BLaER1 treated with 17β-estradiol and CSF1 and Interleukin-3, amounts not matched to agents 10 nM and 100 nM (cell line): ENCODE results near the gene KIAA1549.

Experiments
- H3K27ac ChIP-seq, 11 experiments: shearing (Covaris generic); formaldehyde crosslinking; 2 replicates each; pipeline ENCODE4 v1.8.1; 2022
- H3K27me3 ChIP-seq, 11 experiments: shearing (Covaris generic); formaldehyde crosslinking; 2 replicates each; pipeline ENCODE4 v1.8.1; 2022
- H3K36me3 ChIP-seq, 11 experiments: shearing (Covaris generic); formaldehyde crosslinking; 2 replicates each; pipeline ENCODE4 v1.8.1; 2022
- H3K4me1 ChIP-seq, 10 experiments: shearing (Covaris generic); formaldehyde crosslinking; 2 replicates each; pipeline ENCODE4 v1.8.1; 2022
- H3K4me2 ChIP-seq, 11 experiments: shearing (Covaris generic); formaldehyde crosslinking; 2 replicates each; pipeline ENCODE4 v1.8.1; 2022
- H3K4me3 ChIP-seq, 10 experiments: shearing (Covaris generic); formaldehyde crosslinking; 2 replicates each; pipeline ENCODE4 v1.8.1; 2022
- H3K9ac ChIP-seq, 11 experiments: shearing (Covaris generic); formaldehyde crosslinking; 2 replicates each; pipeline ENCODE4 v1.8.1; 2022
- H3K9me3 ChIP-seq, 11 experiments: shearing (Covaris generic); formaldehyde crosslinking; replicated peaks in 1 of 11; 2 replicates each; pipeline ENCODE4 v1.8.1; 2022
- H4K20me1 ChIP-seq, 11 experiments: shearing (Covaris generic); formaldehyde crosslinking; 2 replicates each; pipeline ENCODE4 v1.8.1; 2022
- Cebpa-rat ChIP-seq, 11 experiments: shearing (Covaris generic); IDR thresholded peaks; 2 replicates each; pipeline ENCODE4 v1.8.1; 2022

KIAA1549 gene

DNA sequence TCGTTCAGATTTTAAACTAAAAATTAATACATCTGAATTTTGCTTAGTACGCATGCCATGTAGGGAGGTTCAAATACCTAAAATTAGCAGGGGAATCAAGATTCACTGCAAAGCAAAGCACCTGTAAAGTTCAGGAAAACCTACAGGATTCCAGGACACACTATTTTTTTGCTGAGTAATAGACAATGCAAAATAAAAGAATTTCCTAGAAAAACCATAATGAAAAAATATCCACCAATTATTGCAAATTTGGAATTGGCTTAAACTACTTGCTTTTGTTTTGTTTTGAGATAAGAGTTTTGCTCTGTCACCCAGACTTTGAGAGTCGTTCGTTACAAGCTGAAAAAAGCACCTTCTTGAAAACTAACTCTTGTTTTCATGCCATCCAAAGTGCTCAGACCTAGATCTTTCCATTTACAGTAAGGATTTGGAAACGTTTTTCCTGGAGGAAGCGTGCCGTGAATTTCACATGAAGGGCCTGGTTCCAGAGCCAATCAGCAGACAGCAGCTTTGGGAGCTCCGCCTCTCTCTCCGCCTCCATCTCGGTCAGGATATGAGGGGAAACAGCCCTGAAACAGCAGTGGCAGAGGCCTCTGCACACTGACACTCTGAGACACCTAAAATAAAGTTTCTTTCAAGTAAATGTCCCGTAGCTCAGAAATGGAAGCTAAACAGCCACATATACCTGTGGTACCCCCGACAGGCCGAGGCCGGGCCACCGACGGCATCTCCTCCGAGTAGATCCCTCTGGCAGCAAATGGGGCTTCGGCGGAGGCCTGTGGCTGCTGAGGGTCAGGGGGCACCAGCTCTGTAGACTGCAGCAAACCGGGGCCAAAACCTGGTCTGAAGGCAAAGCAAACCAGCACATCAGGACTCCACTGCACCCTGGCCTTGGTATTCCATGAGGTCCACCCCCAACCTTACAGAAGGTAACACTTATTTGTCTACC, 137.3 kb downstream of the KIAA1549 start:
- H3K4me3 ChIP-seq = no peak overlapping the region
- no peak for TF ChIP-seq Cebpa-rat (IDR thresholded peaks at IDR 0.05)
- no peak overlapping the region for H3K4me2 ChIP-seq
- H3K9me3 ChIP-seq = peaks cover 0 to 7% (median 0%) of the 10 kb centered on the region in 11 experiments; a peak in 1 of 22 replicates
- no peaks in the 10 kb centered on the region for H3K27me3 ChIP-seq
- peaks cover 13 to 54% (median 29%) of the 10 kb centered on the region in 11 experiments for H3K36me3 ChIP-seq
- H3K9ac ChIP-seq = no peak overlapping the region
- H4K20me1 ChIP-seq = no peaks in the 10 kb centered on the region
- H3K27ac ChIP-seq = no peak overlapping the region
- no peaks in the 10 kb centered on the region for H3K4me1 ChIP-seq

DNA sequence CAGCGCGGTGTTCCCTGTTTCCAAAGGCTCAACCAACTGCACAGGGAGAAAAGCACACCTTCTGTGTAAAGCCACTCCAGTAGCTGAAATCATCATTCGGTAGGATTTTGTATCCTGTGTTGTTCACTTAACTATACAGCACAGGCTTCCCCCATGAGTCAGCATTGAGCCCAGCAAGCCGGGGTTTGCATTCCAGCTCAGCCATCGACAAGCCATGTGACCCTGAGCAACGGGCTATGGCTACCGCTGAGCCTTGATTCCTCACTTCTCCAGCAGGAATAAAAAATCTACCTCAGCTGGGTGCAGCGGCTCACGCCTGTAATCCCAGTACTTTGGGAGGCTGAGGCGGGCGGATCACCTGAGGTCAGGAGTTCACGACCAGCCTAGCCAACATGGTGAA, 139.1 kb downstream of the KIAA1549 start:
- H3K4me3 ChIP-seq = no peak overlapping the region
- H3K27me3 ChIP-seq = no peaks in the 10 kb centered on the region
- no peak overlapping the region for H3K4me2 ChIP-seq
- H3K9ac ChIP-seq = no peak overlapping the region
- peaks cover 20 to 67% (median 41%) of the 10 kb centered on the region in 11 experiments for H3K36me3 ChIP-seq
- H3K27ac ChIP-seq = no peak overlapping the region
- no peaks in the 10 kb centered on the region; a peak in 2 of 20 replicates for H3K4me1 ChIP-seq
- no peaks in the 10 kb centered on the region for H4K20me1 ChIP-seq
- H3K9me3 ChIP-seq = peaks cover 0 to 7% (median 0%) of the 10 kb centered on the region in 11 experiments; a peak in 1 of 22 replicates
- no peak for TF ChIP-seq Cebpa-rat (IDR thresholded peaks at IDR 0.05)

DNA sequence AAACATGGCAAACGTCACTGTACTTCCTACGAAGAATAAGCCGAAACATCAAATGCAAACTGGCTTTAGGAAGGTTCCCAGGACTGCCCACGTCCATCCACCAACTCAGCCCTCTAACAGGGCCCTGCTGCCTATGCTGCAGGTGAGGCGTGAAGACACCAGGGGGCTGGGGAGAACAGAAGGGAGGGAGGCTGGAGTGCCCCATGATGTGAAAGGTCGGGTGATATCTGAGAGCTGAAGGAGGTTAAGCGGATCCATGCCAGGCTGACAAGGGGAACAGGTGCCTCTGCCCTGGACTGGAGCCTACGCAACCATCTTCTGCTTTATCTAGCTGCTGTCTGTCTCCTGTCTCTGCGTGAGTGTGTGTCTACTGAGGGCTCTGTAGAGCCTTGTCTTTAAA, 143.0 kb downstream of the KIAA1549 start:
- H3K4me3 ChIP-seq = no peak overlapping the region
- TF ChIP-seq Cebpa-rat (IDR thresholded peaks at IDR 0.05) = no peak
- peaks cover 9 to 15% (median 12%) of the 10 kb centered on the region in 10 experiments; a peak in 19 of 20 replicates for H3K4me1 ChIP-seq
- no peaks in the 10 kb centered on the region for H4K20me1 ChIP-seq
- H3K36me3 ChIP-seq = peaks cover 15 to 70% (median 44%) of the 10 kb centered on the region in 11 experiments; a peak in 21 of 22 replicates
- no peak overlapping the region for H3K4me2 ChIP-seq
- no peaks in the 10 kb centered on the region for H3K27me3 ChIP-seq
- no peaks in the 10 kb centered on the region; a peak in 1 of 22 replicates for H3K9me3 ChIP-seq
- no peak overlapping the region for H3K27ac ChIP-seq
- no peak overlapping the region for H3K9ac ChIP-seq

DNA sequence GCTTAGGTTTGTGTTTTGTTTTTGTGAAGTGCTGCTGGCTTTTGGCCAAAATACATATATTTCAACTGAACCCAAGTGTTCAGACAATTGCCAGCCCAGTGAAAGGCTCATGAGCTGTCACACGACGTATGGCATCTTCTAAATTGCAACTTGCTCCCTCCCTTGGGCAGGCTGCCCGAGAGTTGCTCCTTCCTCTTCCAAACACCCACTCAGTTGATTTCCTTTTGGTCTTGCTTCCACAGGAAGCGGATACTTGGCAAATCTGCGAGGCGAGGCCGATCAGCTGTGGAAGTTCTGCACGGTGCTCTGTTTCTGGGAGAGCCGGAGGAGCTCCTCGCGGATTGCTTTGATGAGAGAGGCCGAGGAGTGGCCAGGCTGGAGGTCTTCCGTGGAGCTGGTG, 143.6 kb downstream of the KIAA1549 start:
- peaks cover 9 to 18% (median 14%) of the 10 kb centered on the region in 10 experiments; a peak in 19 of 20 replicates for H3K4me1 ChIP-seq
- H3K36me3 ChIP-seq = peaks cover 15 to 70% (median 40%) of the 10 kb centered on the region in 11 experiments; a peak in 21 of 22 replicates
- H3K9me3 ChIP-seq = no peaks in the 10 kb centered on the region; a peak in 1 of 22 replicates
- H3K27me3 ChIP-seq = no peaks in the 10 kb centered on the region
- no peak overlapping the region for H3K27ac ChIP-seq
- H4K20me1 ChIP-seq = no peaks in the 10 kb centered on the region
- no peak for TF ChIP-seq Cebpa-rat (IDR thresholded peaks at IDR 0.05)
- H3K4me2 ChIP-seq = peak overlapping the region in 1 of 11 experiments; percentile 21; a peak in 1 of 22 replicates
- no peak overlapping the region for H3K9ac ChIP-seq
- H3K4me3 ChIP-seq = no peak overlapping the region

DNA sequence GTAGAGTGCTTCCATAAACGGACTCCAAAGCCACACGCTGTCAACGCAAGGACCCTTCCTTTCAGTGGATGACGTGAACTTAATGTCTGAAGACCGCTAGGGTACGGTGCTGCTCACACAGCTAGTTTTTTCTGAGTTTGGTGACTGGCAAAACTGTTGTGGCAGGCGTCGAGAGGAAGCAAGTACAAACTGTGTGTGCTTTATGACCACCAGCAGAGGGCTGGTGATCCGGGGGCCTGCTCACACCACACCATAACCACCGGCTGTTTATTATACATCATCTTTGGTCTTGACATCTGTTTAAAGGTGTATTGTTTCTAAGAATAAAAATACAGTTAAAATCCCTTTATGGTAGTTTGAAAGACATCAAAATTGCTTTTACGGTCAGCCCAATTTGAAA, 146.1 kb downstream of the KIAA1549 start:
- Histone ChIP-seq H4K20me1 (no peaks in the 10 kb centered on the region), H3K9ac (no peak overlapping the region), H3K9me3 (no peaks in the 10 kb centered on the region), H3K4me2 (no peak overlapping the region), H3K4me1 (peaks cover 9 to 18% (median 14%) of the 10 kb centered on the region in 10 experiments; a peak in 19 of 20 replicates), H3K36me3 (peaks cover 7 to 45% (median 28%) of the 10 kb centered on the region in 11 experiments; a peak in 21 of 22 replicates), H3K27ac (no peak overlapping the region), H3K27me3 (no peaks in the 10 kb centered on the region), H3K4me3 (no peak overlapping the region)
- no peak for TF ChIP-seq Cebpa-rat (IDR thresholded peaks at IDR 0.05)

DNA sequence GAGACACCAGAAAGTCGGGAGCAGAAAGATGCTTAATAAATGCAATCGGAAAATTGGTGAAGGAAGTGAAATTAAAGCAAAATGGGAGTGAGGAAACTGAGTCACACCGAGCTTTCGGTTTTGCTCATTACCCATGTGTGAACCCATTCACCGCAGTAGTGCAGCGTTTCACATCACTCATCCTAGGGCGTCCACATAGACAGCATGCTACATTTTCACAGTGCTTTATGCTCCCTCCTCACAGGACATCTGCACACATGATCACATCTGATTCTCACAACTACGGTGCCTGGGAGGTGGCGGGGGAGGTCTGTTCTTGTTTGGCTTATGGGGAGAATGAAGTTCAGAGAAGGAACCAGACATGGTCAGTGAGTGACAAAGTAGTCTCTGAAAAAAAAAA, 146.6 kb downstream of the KIAA1549 start:
- Histone ChIP-seq H3K4me1 (peaks cover 9 to 18% (median 14%) of the 10 kb centered on the region in 10 experiments; a peak in 19 of 20 replicates), H3K27ac (no peak overlapping the region), H3K4me3 (no peak overlapping the region), H3K9ac (no peak overlapping the region), H4K20me1 (no peaks in the 10 kb centered on the region), H3K27me3 (no peaks in the 10 kb centered on the region), H3K36me3 (peaks cover 7 to 40% (median 24%) of the 10 kb centered on the region in 11 experiments; a peak in 17 of 22 replicates), H3K9me3 (no peaks in the 10 kb centered on the region), H3K4me2 (peak overlapping the region in 2 of 11 experiments; percentile 46 to 49; a peak in 1 of 22 replicates)
- TF ChIP-seq Cebpa-rat (IDR thresholded peaks at IDR 0.05) = no peak

DNA sequence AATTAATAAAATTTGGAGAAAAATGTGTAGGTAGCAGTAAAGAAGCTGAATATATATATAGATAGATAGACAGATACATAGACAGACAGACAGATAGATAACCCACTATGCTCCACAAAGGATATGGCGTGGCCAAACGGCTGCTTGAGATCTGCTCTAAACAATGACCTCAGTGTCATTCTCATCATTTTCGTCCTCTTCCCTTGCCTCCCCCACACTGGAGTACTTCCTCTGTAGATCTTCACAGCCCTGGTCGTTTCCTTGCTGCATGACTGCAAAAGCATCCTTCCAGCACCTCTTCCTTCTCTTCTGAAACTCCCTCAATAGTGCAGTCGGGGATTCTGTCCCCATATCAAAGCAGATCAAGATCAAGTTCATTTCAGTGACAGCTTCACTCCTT, 147.6 kb downstream of the KIAA1549 start:
- Histone ChIP-seq H3K27me3 (no peaks in the 10 kb centered on the region), H3K4me1 (peaks cover 9 to 18% (median 14%) of the 10 kb centered on the region in 10 experiments; a peak in 19 of 20 replicates), H3K9me3 (no peaks in the 10 kb centered on the region), H3K4me2 (peak overlapping the region; percentile 19 to 55 (median 37); a peak in 20 of 22 replicates), H3K36me3 (peaks cover 7 to 37% (median 24%) of the 10 kb centered on the region in 11 experiments; a peak in 17 of 22 replicates), H3K27ac (no peak overlapping the region), H3K9ac (no peak overlapping the region), H3K4me3 (no peak overlapping the region), H4K20me1 (no peaks in the 10 kb centered on the region)
- TF ChIP-seq Cebpa-rat (IDR thresholded peaks at IDR 0.05) = no peak

DNA sequence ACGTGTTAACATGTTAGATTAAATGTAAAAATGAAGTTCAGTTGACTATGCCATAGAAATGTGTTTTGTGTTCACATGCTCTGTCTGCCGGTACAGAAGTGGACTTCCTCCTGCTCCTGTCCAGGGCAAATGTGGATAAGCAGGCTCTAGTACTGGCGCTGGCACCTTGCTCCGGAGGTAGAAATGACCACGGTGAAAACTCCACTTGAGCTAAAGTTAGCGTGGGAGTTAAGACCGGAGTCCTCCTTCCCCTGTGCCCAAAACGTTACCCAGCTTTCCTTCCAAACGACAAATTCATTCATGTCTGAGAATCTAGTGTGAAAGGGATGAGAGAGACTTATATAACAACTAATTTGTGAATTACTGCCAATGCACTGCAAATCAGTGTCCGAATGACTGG, 148.2 kb downstream of the KIAA1549 start:
- no peaks in the 10 kb centered on the region for H3K9me3 ChIP-seq

DNA sequence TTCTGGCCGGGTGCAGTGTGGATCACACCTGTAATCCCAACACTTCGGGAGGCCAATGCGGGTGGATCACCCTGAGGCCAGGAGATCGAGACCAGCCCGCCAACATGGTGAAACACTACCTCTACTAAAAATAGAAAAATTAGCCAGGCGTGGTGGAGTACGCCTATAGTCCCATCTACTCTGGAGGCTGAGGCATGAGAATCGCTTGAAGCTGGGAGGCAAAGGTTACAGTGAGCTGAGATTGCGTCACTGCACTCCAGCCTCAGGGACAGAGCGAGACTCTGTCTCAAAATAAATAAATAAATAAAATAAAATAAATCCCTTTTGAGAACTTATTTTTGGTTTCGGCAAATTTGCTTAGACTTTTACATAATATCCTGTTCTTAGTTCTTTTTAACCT, 151.9 kb downstream of the KIAA1549 start:
- Histone ChIP-seq H3K4me3 (no peak overlapping the region), H3K4me2 (no peak overlapping the region), H3K27me3 (no peaks in the 10 kb centered on the region), H3K36me3 (no peaks in the 10 kb centered on the region), H3K4me1 (peaks cover 9 to 16% (median 13%) of the 10 kb centered on the region in 10 experiments; a peak in 19 of 20 replicates), H4K20me1 (no peaks in the 10 kb centered on the region), H3K9ac (no peak overlapping the region), H3K27ac (no peak overlapping the region), H3K9me3 (peaks cover 15 to 22% (median 17%) of the 10 kb centered on the region in 11 experiments; a peak in 21 of 22 replicates)
- TF ChIP-seq Cebpa-rat (IDR thresholded peaks at IDR 0.05) = peak in 1 of 11 experiments; percentile 31; a peak in 1 of 22 replicates

More for the DNA sequence above, 148.2 kb downstream of the KIAA1549 start:
- no peak for TF ChIP-seq Cebpa-rat (IDR thresholded peaks at IDR 0.05)
- Histone ChIP-seq H3K4me1 (peaks cover 9 to 18% (median 14%) of the 10 kb centered on the region in 10 experiments; a peak in 19 of 20 replicates), H3K27me3 (no peaks in the 10 kb centered on the region), H3K27ac (no peak overlapping the region), H3K4me2 (peak overlapping the region in 10 of 11 experiments; percentile 24 to 55 (median 40); a peak in 9 of 22 replicates), H3K4me3 (no peak overlapping the region), H3K9ac (no peak overlapping the region), H4K20me1 (no peaks in the 10 kb centered on the region), H3K36me3 (peaks cover 4 to 31% (median 21%) of the 10 kb centered on the region in 11 experiments; a peak in 17 of 22 replicates)
